ENCODE data around the gene USO1.

GRCh38 chr4:75821216-75821615 lies 96.8 kb downstream of the USO1 start:
- TF ChIP-seq CTCF (conservative IDR thresholded peaks at IDR 0.05), result no peak
- TF ChIP-seq EZH2 (IDR thresholded peaks at IDR 0.05; ENCODE audit: low read depth), result no peak

Data from PC-9 (cell line).